DND-41 (cell line): ENCODE data around the gene TMEM238.

Source experiments
- ATAC-seq: fragments of 200-7000 bp; cut with Tn5 transposase; 3 replicates; pipeline ENCODE4 v1.9.1; 2021; ENCODE audit warnings: low read depth; ENCODE audit not compliant: insufficient read depth
- DNase-seq: peaks from one replicate; pipeline ENCODE4 v3.0.0-alpha.2; 2020
- H2AFZ ChIP-seq: 2 replicates; pipeline ENCODE4 v1.6.0; 2012; ENCODE audit warnings: low read depth, low read length
- H3K27ac ChIP-seq: 2 replicates; pipeline ENCODE4 v1.5.1; 2012; ENCODE audit warnings: low read length, inconsistent platforms
- H3K27me3 ChIP-seq: fragments of 200-600 bp; sonication (generic); 2 replicates; pipeline ENCODE4 v1.6.0; 2012; ENCODE audit warnings: low read length, mild to moderate bottlenecking, inconsistent platforms; ENCODE audit not compliant: insufficient read depth, poor library complexity
- H3K36me3 ChIP-seq: 2 replicates; pipeline ENCODE4 v1.5.1; 2012; ENCODE audit warnings: low read length, inconsistent platforms; ENCODE audit not compliant: insufficient read depth
- H3K4me1 ChIP-seq: 2 replicates; pipeline ENCODE4 v1.5.1; 2012; ENCODE audit warnings: mild to moderate bottlenecking, low read length; ENCODE audit not compliant: insufficient read depth
- H3K4me2 ChIP-seq: 2 replicates; pipeline ENCODE4 v1.6.0; 2012; ENCODE audit warnings: mild to moderate bottlenecking, moderate library complexity, low read length, inconsistent platforms; ENCODE audit not compliant: insufficient read depth
- H3K4me3 ChIP-seq, 2 experiments: fragments of 200-600 bp in 1 of 2; shearing (Covaris generic) in 1 of 2; 2 replicates each; pipeline ENCODE4 v1.5.1; 2012 to 2016; ENCODE audit warnings: inconsistent platforms in 2 of 2, low read length in 2 of 2, mild to moderate bottlenecking in 2 of 2, low read depth in 1 of 2, moderate library complexity in 1 of 2
- H3K79me2 ChIP-seq: 2 replicates; pipeline ENCODE4 v1.6.0; 2012; ENCODE audit warnings: low read length, inconsistent platforms; ENCODE audit not compliant: insufficient read depth
- H3K9ac ChIP-seq: 2 replicates; pipeline ENCODE4 v1.6.0; 2012; ENCODE audit warnings: low read depth, mild to moderate bottlenecking, inconsistent platforms, low read length, moderate library complexity
- H3K9me3 ChIP-seq: 2 replicates; pipeline ENCODE4 v1.5.1; 2012; ENCODE audit warnings: low read length, moderate library complexity, mild to moderate bottlenecking, inconsistent platforms; ENCODE audit not compliant: insufficient read depth, severe bottlenecking
- H4K20me1 ChIP-seq: 2 replicates; pipeline ENCODE4 v1.6.0; 2012; ENCODE audit warnings: low read length; ENCODE audit not compliant: insufficient read depth
- CTCF ChIP-seq: IDR thresholded peaks from 2 replicates; pipeline ENCODE4 v1.5.1; 2012; ENCODE audit warnings: borderline replicate concordance, low read length, moderate library complexity, mild to moderate bottlenecking; ENCODE audit not compliant: poor library complexity, severe bottlenecking; ENCODE audit errors: extremely low read depth
- EZH2 ChIP-seq: IDR thresholded peaks from 3 replicates; pipeline ENCODE4 v1.6.1; 2012; ENCODE audit warnings: borderline replicate concordance, low read depth, mild to moderate bottlenecking, moderate library complexity, low read length, inconsistent platforms; ENCODE audit not compliant: severe bottlenecking

TMEM238 gene

GRCh38 chr19:55347442-55348009 lies 36.6 kb downstream of the TMEM238 start:
- no peak overlapping the region for H3K4me3 ChIP-seq
- DNase-seq (no peak), ATAC-seq (no peak)
- H3K27me3 ChIP-seq = no peaks in the 10 kb centered on the region
- H3K9me3 ChIP-seq = no peaks in the 10 kb centered on the region
- H2AFZ ChIP-seq = no peak overlapping the region
- TF ChIP-seq CTCF (no peak), EZH2 (no peak)
- peaks cover 3% of the 10 kb centered on the region for H3K4me1 ChIP-seq
- no peak overlapping the region for H3K27ac ChIP-seq
- H3K9ac ChIP-seq = no peak overlapping the region
- H3K79me2 ChIP-seq = peaks cover 5% of the 10 kb centered on the region
- H3K36me3 ChIP-seq = peaks cover 56% of the 10 kb centered on the region
- peaks cover 32% of the 10 kb centered on the region for H4K20me1 ChIP-seq
- no peak overlapping the region for H3K4me2 ChIP-seq

GRCh38 chr19:55346725-55347441 lies 37.2 kb downstream of the TMEM238 start:
- Histone ChIP-seq H3K9ac (no peak overlapping the region), H4K20me1 (peaks cover 38% of the 10 kb centered on the region), H3K27ac (no peak overlapping the region), H3K9me3 (no peaks in the 10 kb centered on the region), H3K27me3 (no peaks in the 10 kb centered on the region), H3K4me1 (peaks cover 9% of the 10 kb centered on the region), H2AFZ (no peak overlapping the region), H3K4me3 (no peak overlapping the region), H3K4me2 (no peak overlapping the region), H3K36me3 (peaks cover 62% of the 10 kb centered on the region), H3K79me2 (peaks cover 11% of the 10 kb centered on the region)
- DNase-seq (no peak), ATAC-seq (no peak)
- no peak for TF ChIP-seq CTCF
- no peak for TF ChIP-seq EZH2

GRCh38 chr19:55345818-55346724 lies 38.0 kb downstream of the TMEM238 start:
- H2AFZ ChIP-seq = no peak overlapping the region
- H3K27me3 ChIP-seq = no peaks in the 10 kb centered on the region
- peaks cover 45% of the 10 kb centered on the region for H4K20me1 ChIP-seq
- no peak overlapping the region for H3K4me2 ChIP-seq
- H3K79me2 ChIP-seq = peaks cover 18% of the 10 kb centered on the region
- no peak overlapping the region for H3K4me3 ChIP-seq
- H3K9ac ChIP-seq = no peak overlapping the region
- peaks cover 68% of the 10 kb centered on the region for H3K36me3 ChIP-seq
- ATAC-seq = no peak
- no peak for DNase-seq
- H3K4me1 ChIP-seq = peaks cover 16% of the 10 kb centered on the region
- TF ChIP-seq EZH2 (no peak), CTCF (no peak)
- no peak overlapping the region for H3K27ac ChIP-seq
- no peaks in the 10 kb centered on the region for H3K9me3 ChIP-seq
